MG63 (cell line): ENCODE results near the gene MRPL28. TPM values are rescaled to one million over a fixed set of nuclear protein-coding genes. Genes with fewer than 3 reads are reported as not detected.
"Not testable (repeated sequence)": the region's sequence is repeated elsewhere in the genome, so short reads cannot be mapped to it uniquely, and the experiment has no call there.

Experiments used
- DNase-seq: peaks from one replicate; pipeline ENCODE4 v3.0.0-alpha.2; 2020
- H3K27me3 ChIP-seq: fragments of 250-450 bp; sonication (Bioruptor Pico); 2 replicates; pipeline ENCODE4 v1.5.1; 2020; ENCODE audit warnings: mild to moderate bottlenecking, moderate library complexity
- H3K36me3 ChIP-seq: fragments of 250-450 bp; sonication (Bioruptor Pico); 2 replicates; pipeline ENCODE4 v1.5.1; 2020; ENCODE audit warnings: mild to moderate bottlenecking, moderate library complexity
- H3K4me3 ChIP-seq: fragments of 250-450 bp; sonication (Bioruptor Pico); 2 replicates; pipeline ENCODE4 v1.5.1; 2020; ENCODE audit warnings: mild to moderate bottlenecking, moderate library complexity
- H3K9me3 ChIP-seq: fragments of 250-450 bp; sonication (Bioruptor Pico); 2 replicates; pipeline ENCODE4 v1.5.1; 2020; ENCODE audit warnings: mild to moderate bottlenecking, moderate library complexity
- total RNA-seq: library from RNA; depleted of rRNA; stranded (reverse); fragments of >200 nt; shearing (Covaris generic); gene quantifications from 2 replicates; pipeline ENCODE4 v1.2.3, GENCODE V29; 2014; ENCODE audit warnings: low replicate concordance

Gene MRPL28
- total RNA-seq, 1 experiment from 2014 or later: 192 TPM

GRCh38 chr16:340370-341091 lies 29.8 kb downstream of the MRPL28 start:
- Histone ChIP-seq H3K4me3 (no peak overlapping the region), H3K36me3 (peaks cover 33% of the 10 kb centered on the region), H3K9me3 (no peaks in the 10 kb centered on the region), H3K27me3 (no peaks in the 10 kb centered on the region)
- DNase-seq: no peak

GRCh38 chr16:339680-340079 lies 30.7 kb downstream of the MRPL28 start:
- Histone ChIP-seq H3K9me3 (no peaks in the 10 kb centered on the region), H3K4me3 (no peak overlapping the region), H3K36me3 (peaks cover 26% of the 10 kb centered on the region), H3K27me3 (no peaks in the 10 kb centered on the region)
- DNase-seq: no peak

- no peaks in the 10 kb centered on the region for H3K9me3 ChIP-seq
- peaks cover 17% of the 10 kb centered on the region for H3K36me3 ChIP-seq
- H3K4me3 ChIP-seq: no peak overlapping the region
- no peak for DNase-seq
- no peaks in the 10 kb centered on the region for H3K27me3 ChIP-seq
Measured at GRCh38 chr16:337975-338575, 32.3 kb downstream of the MRPL28 start.

- H3K27me3 ChIP-seq: no peaks in the 10 kb centered on the region
- no peaks in the 10 kb centered on the region for H3K9me3 ChIP-seq
- H3K36me3 ChIP-seq: peaks cover 10% of the 10 kb centered on the region
- no peak for DNase-seq
- H3K4me3 ChIP-seq: no peak overlapping the region
Measured at GRCh38 chr16:337437-337836, 32.9 kb downstream of the MRPL28 start.

- DNase-seq: no peak
- Histone ChIP-seq H3K4me3 (no peak overlapping the region), H3K36me3 (peaks cover 4% of the 10 kb centered on the region; the same call in 1 of the 2 replicates), H3K27me3 (no peaks in the 10 kb centered on the region), H3K9me3 (no peaks in the 10 kb centered on the region)
Measured at GRCh38 chr16:336269-336668, 34.1 kb downstream of the MRPL28 start.

GRCh38 chr16:334861-335632 lies 35.3 kb downstream of the MRPL28 start:
- H3K27me3 ChIP-seq, H3K4me3 ChIP-seq, DNase-seq, H3K9me3 ChIP-seq: not testable (repeated sequence)
- H3K36me3 ChIP-seq: peaks cover 11% of the 10 kb centered on the region

- peaks cover 11% of the 10 kb centered on the region for H3K36me3 ChIP-seq
- DNase-seq: not testable (repeated sequence)
Measured at GRCh38 chr16:334164-334832, 36.0 kb downstream of the MRPL28 start.

GRCh38 chr16:333406-334094 lies 36.8 kb downstream of the MRPL28 start:
- H3K36me3 ChIP-seq: peaks cover 11% of the 10 kb centered on the region
- no peak for DNase-seq
- H3K27me3 ChIP-seq: no peaks in the 10 kb centered on the region
- no peak overlapping the region for H3K4me3 ChIP-seq
- H3K9me3 ChIP-seq: no peaks in the 10 kb centered on the region

More at GRCh38 chr16:334164-334832, 36.0 kb downstream of the MRPL28 start:
- not testable (repeated sequence) for H3K4me3 ChIP-seq, H3K27me3 ChIP-seq, H3K9me3 ChIP-seq

GRCh38 chr16:331181-331814 lies 39.0 kb downstream of the MRPL28 start:
- H3K9me3 ChIP-seq, DNase-seq, H3K27me3 ChIP-seq, H3K4me3 ChIP-seq: not testable (repeated sequence)
- peaks cover 11% of the 10 kb centered on the region for H3K36me3 ChIP-seq

- no peak for DNase-seq
- Histone ChIP-seq H3K9me3 (no peaks in the 10 kb centered on the region), H3K4me3 (no peak overlapping the region), H3K36me3 (peaks cover 10% of the 10 kb centered on the region), H3K27me3 (no peaks in the 10 kb centered on the region)
Measured at GRCh38 chr16:330741-331140, 39.6 kb downstream of the MRPL28 start.

GRCh38 chr16:325375-326145 lies 44.8 kb downstream of the MRPL28 start:
- peaks cover 14% of the 10 kb centered on the region for H3K36me3 ChIP-seq
- no peak overlapping the region for H3K4me3 ChIP-seq
- no peaks in the 10 kb centered on the region for H3K27me3 ChIP-seq
- DNase-seq: no peak
- no peaks in the 10 kb centered on the region for H3K9me3 ChIP-seq

GRCh38 chr16:324451-325334 lies 45.6 kb downstream of the MRPL28 start:
- H3K36me3 ChIP-seq: peaks cover 17% of the 10 kb centered on the region
- H3K9me3 ChIP-seq: no peaks in the 10 kb centered on the region
- no peaks in the 10 kb centered on the region for H3K27me3 ChIP-seq
- no peak overlapping the region for H3K4me3 ChIP-seq
- DNase-seq: no peak

GRCh38 chr16:324201-324450 lies 46.2 kb downstream of the MRPL28 start:
- Histone ChIP-seq H3K9me3 (no peaks in the 10 kb centered on the region), H3K27me3 (no peaks in the 10 kb centered on the region), H3K4me3 (no peak overlapping the region), H3K36me3 (peaks cover 19% of the 10 kb centered on the region)
- no peak for DNase-seq

GRCh38 chr16:322476-323143 lies 47.7 kb downstream of the MRPL28 start:
- Histone ChIP-seq H3K4me3 (no peak overlapping the region), H3K27me3 (no peaks in the 10 kb centered on the region), H3K36me3 (peaks cover 33% of the 10 kb centered on the region), H3K9me3 (no peaks in the 10 kb centered on the region)
- DNase-seq: no peak
